Thoracic aorta (tissue), 2 donors: ENCODE measurements around the gene KCNJ6. TPM values are rescaled to one million over a fixed set of nuclear protein-coding genes. Genes with fewer than 3 reads are reported as not detected.

Experiments
- ATAC-seq: fragments of 150-250 bp; one replicate; pipeline ENCODE4 v1.8.0; 2017; ENCODE audit warnings: low read depth; ENCODE audit not compliant: insufficient number of reproducible peaks, low FRiP score
- DNase-seq: peaks from one replicate; pipeline ENCODE4 v3.0.0-alpha.2; 2020; ENCODE audit warnings: low spot score
- H3K27ac ChIP-seq, 2 donors: fragments of 200-600 bp; sonication (generic); 1 replicate in 1 of 2; 2 replicates in 1 of 2; pipeline ENCODE4 v1.5.1; 2016; ENCODE audit warnings: mild to moderate bottlenecking in 2 of 2, moderate library complexity in 2 of 2
- H3K27me3 ChIP-seq: fragments of 200-600 bp; sonication (generic); replicated peaks from 2 replicates; pipeline ENCODE4 v1.6.0; 2016; ENCODE audit warnings: mild to moderate bottlenecking; ENCODE audit not compliant: insufficient read depth
- H3K36me3 ChIP-seq: fragments of 200-600 bp; sonication (generic); one replicate; pipeline ENCODE4 v1.5.1; 2016
- H3K4me1 ChIP-seq, 2 donors: fragments of 200-600 bp; sonication (generic); 1 replicate in 1 of 2; 2 replicates in 1 of 2; pipeline versions ENCODE4 v1.5.1 to v1.6.0; 2016; ENCODE audit warnings: low read depth in 2 of 2, mild to moderate bottlenecking in 1 of 2; ENCODE audit not compliant: control insufficient read depth in 1 of 2
- H3K4me3 ChIP-seq: fragments of 200-600 bp; sonication (generic); 2 replicates; pipeline ENCODE4 v1.5.1; 2016; ENCODE audit warnings: mild to moderate bottlenecking
- H3K9me3 ChIP-seq: fragments of 200-600 bp; sonication (generic); 2 replicates; pipeline ENCODE4 v1.5.1; 2016
- total RNA-seq, 2 donors: library from RNA; depleted of rRNA; stranded (reverse); fragments of >200 nt; gene quantifications; one replicate each; pipeline versions ENCODE4 v1.1.0 to v1.2.3, GENCODE V29; 2016
- TF ChIP-seq, protein P1 (sequence below): fragments of 200-600 bp; sonication (generic); IDR thresholded peaks from one replicate; pipeline ENCODE4 v1.5.1; 2019; ENCODE audit warnings: antibody characterized with exemption

KCNJ6 gene
- total RNA-seq, 2 donors from 2014 or later, result not detected

GRCh38 chr21:37561506-37561905 is 354.8 kb downstream of the KCNJ6 start:
- no peaks in the 10 kb centered on the region for H3K9me3 ChIP-seq
- DNase-seq, result no peak
- TF ChIP-seq, protein P1, sequence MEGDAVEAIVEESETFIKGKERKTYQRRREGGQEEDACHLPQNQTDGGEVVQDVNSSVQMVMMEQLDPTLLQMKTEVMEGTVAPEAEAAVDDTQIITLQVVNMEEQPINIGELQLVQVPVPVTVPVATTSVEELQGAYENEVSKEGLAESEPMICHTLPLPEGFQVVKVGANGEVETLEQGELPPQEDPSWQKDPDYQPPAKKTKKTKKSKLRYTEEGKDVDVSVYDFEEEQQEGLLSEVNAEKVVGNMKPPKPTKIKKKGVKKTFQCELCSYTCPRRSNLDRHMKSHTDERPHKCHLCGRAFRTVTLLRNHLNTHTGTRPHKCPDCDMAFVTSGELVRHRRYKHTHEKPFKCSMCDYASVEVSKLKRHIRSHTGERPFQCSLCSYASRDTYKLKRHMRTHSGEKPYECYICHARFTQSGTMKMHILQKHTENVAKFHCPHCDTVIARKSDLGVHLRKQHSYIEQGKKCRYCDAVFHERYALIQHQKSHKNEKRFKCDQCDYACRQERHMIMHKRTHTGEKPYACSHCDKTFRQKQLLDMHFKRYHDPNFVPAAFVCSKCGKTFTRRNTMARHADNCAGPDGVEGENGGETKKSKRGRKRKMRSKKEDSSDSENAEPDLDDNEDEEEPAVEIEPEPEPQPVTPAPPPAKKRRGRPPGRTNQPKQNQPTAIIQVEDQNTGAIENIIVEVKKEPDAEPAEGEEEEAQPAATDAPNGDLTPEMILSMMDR, result no peak
- H3K27me3 ChIP-seq, result no peaks in the 10 kb centered on the region
- no peak for ATAC-seq
- H3K4me1 ChIP-seq, result peaks cover 8 to 20% of the 10 kb centered on the region in 2 donors
- H3K4me3 ChIP-seq, result no peak overlapping the region
- no peak overlapping the region for H3K27ac ChIP-seq
- H3K36me3 ChIP-seq, result no peaks in the 10 kb centered on the region

DNA sequence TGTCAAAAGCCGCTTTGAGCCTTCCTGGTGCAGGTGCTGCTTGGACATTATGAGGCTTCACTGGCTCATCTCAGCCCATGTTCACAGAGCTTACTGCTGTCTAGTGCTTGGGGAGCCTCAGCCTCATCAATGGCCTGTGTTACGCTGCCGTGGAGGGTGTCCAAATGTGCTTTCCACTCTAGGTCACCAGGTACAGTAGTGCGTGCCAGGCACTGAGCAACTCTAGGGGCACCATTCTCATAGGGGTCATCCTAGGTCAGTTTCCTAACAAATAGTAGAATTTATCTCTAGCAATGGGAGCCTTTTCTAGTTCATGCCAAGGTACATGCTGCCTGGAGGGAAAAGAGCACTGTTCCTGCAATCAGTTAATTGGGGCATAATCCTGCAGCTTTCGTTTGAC is 355.9 kb downstream of the KCNJ6 start:
- Histone ChIP-seq H3K27me3 (no peaks in the 10 kb centered on the region), H3K9me3 (no peaks in the 10 kb centered on the region)
- no peak for DNase-seq

GRCh38 chr21:37558676-37559211 is 357.5 kb downstream of the KCNJ6 start:
- DNase-seq (no peak), ATAC-seq (no peak)
- TF ChIP-seq, protein P1, result no peak
- no peaks in the 10 kb centered on the region for H3K27me3 ChIP-seq
- no peaks in the 10 kb centered on the region for H3K9me3 ChIP-seq
- H3K27ac ChIP-seq, result no peak overlapping the region
- H3K4me1 ChIP-seq, result peaks cover 4 to 7% of the 10 kb centered on the region in 2 donors
- no peaks in the 10 kb centered on the region for H3K36me3 ChIP-seq
- no peak overlapping the region for H3K4me3 ChIP-seq

More for the DNA sequence above, 355.9 kb downstream of the KCNJ6 start:
- Histone ChIP-seq H3K4me1 (peaks cover 8 to 16% of the 10 kb centered on the region in 2 donors), H3K27ac (no peak overlapping the region), H3K4me3 (no peak overlapping the region), H3K36me3 (no peaks in the 10 kb centered on the region)
- TF ChIP-seq, protein P1, result no peak
- ATAC-seq, result no peak
